Heart left ventricle (tissue), 16 donors: ENCODE data around the gene PPIE. TPM values are rescaled to one million over a fixed set of nuclear protein-coding genes. Genes with fewer than 3 reads are reported as not detected.

Source experiments
- ATAC-seq, 4 donors: fragments of 200-7000 bp; cut with Tn5 transposase; one replicate each; pipeline ENCODE4 v1.9.1; 2020 to 2022; ENCODE audit warnings: moderate library complexity in 4 of 4, mild to moderate bottlenecking in 3 of 4, moderate number of reproducible peaks in 1 of 4
- DNase-seq, 5 donors: peaks; one replicate each; pipeline ENCODE4 v3.0.0-alpha.2; 2020
- H3K27ac ChIP-seq, 12 donors: fragments of 200-600 bp; sonication (generic) in 4 of 12; one replicate each; pipeline versions ENCODE4 v1.5.0 to v1.8.0; 2016 to 2022; ENCODE audit warnings: mild to moderate bottlenecking in 2 of 12
- H3K27me3 ChIP-seq, 9 donors: fragments of 200-600 bp; sonication (generic) in 2 of 9; one replicate each; pipeline versions ENCODE4 v1.5.1 to v1.8.0; 2016 to 2022; ENCODE audit warnings: mild to moderate bottlenecking in 3 of 9
- H3K36me3 ChIP-seq, 9 donors: fragments of 200-600 bp; sonication (generic) in 2 of 9; one replicate each; pipeline versions ENCODE4 v1.5.0 to v1.8.0; 2018 to 2022; ENCODE audit warnings: mild to moderate bottlenecking in 2 of 9
- H3K4me1 ChIP-seq, 12 donors: fragments of 200-600 bp; sonication (generic) in 4 of 12; one replicate each; pipeline versions ENCODE4 v1.5.0 to v1.8.0; 2016 to 2022; ENCODE audit warnings: mild to moderate bottlenecking in 3 of 12
- H3K4me3 ChIP-seq, 12 donors: fragments of 200-600 bp; sonication (generic) in 4 of 12; one replicate each; pipeline versions ENCODE4 v1.5.0 to v1.8.0; 2017 to 2022; ENCODE audit warnings: mild to moderate bottlenecking in 9 of 12, moderate library complexity in 4 of 12
- H3K9me3 ChIP-seq, 12 donors: fragments of 200-600 bp; sonication (generic) in 4 of 12; one replicate each; pipeline versions ENCODE4 v1.5.0 to v1.8.0; 2016 to 2022; ENCODE audit warnings: mild to moderate bottlenecking in 1 of 12
- POLR2A ChIP-seq, 2 donors: fragments of 450-650 bp; IDR thresholded peaks; one replicate each; pipeline ENCODE4 v1.6.1; 2017; ENCODE audit warnings: antibody characterized with exemption in 2 of 2, mild to moderate bottlenecking in 2 of 2, moderate library complexity in 2 of 2
- WGBS, 4 donors: extraction: QIAGEN DNeasy Blood & Tissue Kit in 2 of 4; methylation state at CpG; one replicate each; pipeline versions ENCODE4 v1.1.5 to v1.1.7; 2013 to 2018; 5-methylcytosine and 5-hydroxymethylcytosine counted together
- intact Hi-C, 10 donors: fragments of 100-400 bp; cut with DNase I; formaldehyde crosslinking; loops; one replicate each; pipeline versions ENCODE4 v1.11.1 to v1.14.2; 2022
- polyA plus RNA-seq, 2 donors: library from polyadenylated mRNA; stranded (reverse); fragments of 200-250 nt; gene quantifications; one replicate each; pipeline ENCODE4 v1.2.3, GENCODE V29; 2013
- total RNA-seq, 9 donors: library from RNA; depleted of rRNA in 2 of 9; stranded (reverse); fragments of >200 nt in 2 of 9; fragmentation: NEBNext Ultra II Directional in 3 of 9; extraction: Animal tissue kit (Norgen Biotek cat#: 25700) in 3 of 9; gene quantifications; one replicate each; pipeline versions ENCODE4 v1.1.0 to v1.2.4, GENCODE V29; 2016 to 2023
- TF ChIP-seq, protein P1 (sequence below), 12 donors: fragments of 200-600 bp; sonication (generic) in 4 of 12; IDR thresholded peaks; one replicate each; pipeline versions ENCODE4 v1.5.0 to v1.8.0; 2018 to 2022; ENCODE audit warnings: antibody characterized with exemption in 12 of 12, mild to moderate bottlenecking in 5 of 12
- donor health status: ischemic (EF 13 %, LVEDD 7.1; RV severe dilation, severe dysfunction).
- donor health status: healthy with polysubstance abuse.
- donor health status: DM: no; HTN: yes; CAD: no.
- donor health status: DM: no; HTN: no; CAD: no.
- donor health status: ischemic (EF 25% LVEDD 6.9; RV normal size, moderate dysfunction).
- donor health status: ischemic (EF 25% LVEDD 5.7; RV mildly dilated, moderate dysfunction).
- donor health status: healthy.
- donor health status: DM: yes; HTN: yes; CAD: no.
- donor health status: ischemic (EF 35%, LVEDD 5.7; RV mildly dilated, moderate dysfunction).
- donor health status: nonischemic (EF 11% LVEDD 7.7; RV severe dilation, severe dysfunction).
- donor health status: DM: yes; HTN: yes; CAD: no.
- donor health status: PGD.
- donor health status: ischemic (EF 29% LVEDD 5.4; RV normal size, mild dysfunction).
- donor health status: nonischemic (EF 23%, LVEDD 6.1; RV moderate dilation, normal function).

The PPIE gene
- total and polyA plus RNA-seq, 11 donors = 22.2 to 45.3 (median 28.2) TPM

DNA sequence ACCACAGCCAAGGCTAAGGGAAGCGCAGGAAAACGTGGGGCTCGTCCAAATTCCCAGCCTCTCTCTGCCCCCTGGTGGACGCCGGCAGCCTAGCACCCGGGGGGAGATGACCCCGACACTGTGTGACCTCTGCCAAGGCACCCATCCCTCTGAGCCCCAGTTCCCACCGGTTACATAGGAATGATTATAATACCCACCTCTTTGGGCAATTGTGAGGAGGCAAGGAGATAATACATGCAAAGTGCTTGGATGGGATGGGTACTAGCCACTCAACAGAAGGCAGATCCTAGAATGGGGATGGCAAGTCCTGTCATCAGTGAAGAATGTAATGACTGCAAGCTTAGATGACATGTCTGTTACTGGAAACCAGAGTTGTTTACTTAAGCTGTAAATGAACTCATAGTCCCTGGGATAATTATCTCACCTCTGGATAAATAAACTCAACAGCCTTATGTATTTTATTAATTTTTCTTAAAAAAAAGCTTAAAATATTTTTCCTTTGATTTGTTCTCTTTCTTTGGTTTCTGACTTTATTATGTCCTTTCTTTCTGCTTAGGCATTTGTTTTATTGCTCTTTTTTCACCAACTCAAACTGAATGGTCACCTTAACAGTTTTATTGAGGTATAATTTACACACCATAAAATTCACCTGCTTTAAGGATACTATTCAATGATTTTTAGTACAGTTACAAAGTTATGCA is 61.2 kb downstream of the PPIE start:
- intact Hi-C loops = loop anchor here in 3 of 10 donors (10.0 kb wide), 1 partner anchor 195 kb away; no protein-coding TSS in a partner anchor
- 0 to 3% (median 3%) methylated on average over 6 to 8 of the region's 8 CpGs for WGBS, 4 donors
- H3K9me3 ChIP-seq = peaks cover 0 to 2% (median 0%) of the 10 kb centered on the region in 12 donors
- H3K27me3 ChIP-seq = no peaks in the 10 kb centered on the region
- ATAC-seq (peak; percentile 75 to 93 (median 90)), DNase-seq (peak; percentile 51 to 84 (median 59))
- H3K27ac ChIP-seq = no peak overlapping the region
- H3K4me1 ChIP-seq = peaks cover 0 to 13% (median 0%) of the 10 kb centered on the region in 12 donors
- no peak for TF ChIP-seq POLR2A (IDR thresholded peaks at IDR 0.05)
- TF ChIP-seq, protein P1, sequence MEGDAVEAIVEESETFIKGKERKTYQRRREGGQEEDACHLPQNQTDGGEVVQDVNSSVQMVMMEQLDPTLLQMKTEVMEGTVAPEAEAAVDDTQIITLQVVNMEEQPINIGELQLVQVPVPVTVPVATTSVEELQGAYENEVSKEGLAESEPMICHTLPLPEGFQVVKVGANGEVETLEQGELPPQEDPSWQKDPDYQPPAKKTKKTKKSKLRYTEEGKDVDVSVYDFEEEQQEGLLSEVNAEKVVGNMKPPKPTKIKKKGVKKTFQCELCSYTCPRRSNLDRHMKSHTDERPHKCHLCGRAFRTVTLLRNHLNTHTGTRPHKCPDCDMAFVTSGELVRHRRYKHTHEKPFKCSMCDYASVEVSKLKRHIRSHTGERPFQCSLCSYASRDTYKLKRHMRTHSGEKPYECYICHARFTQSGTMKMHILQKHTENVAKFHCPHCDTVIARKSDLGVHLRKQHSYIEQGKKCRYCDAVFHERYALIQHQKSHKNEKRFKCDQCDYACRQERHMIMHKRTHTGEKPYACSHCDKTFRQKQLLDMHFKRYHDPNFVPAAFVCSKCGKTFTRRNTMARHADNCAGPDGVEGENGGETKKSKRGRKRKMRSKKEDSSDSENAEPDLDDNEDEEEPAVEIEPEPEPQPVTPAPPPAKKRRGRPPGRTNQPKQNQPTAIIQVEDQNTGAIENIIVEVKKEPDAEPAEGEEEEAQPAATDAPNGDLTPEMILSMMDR (IDR thresholded peaks at IDR 0.05) = peak; percentile 59 to 74 (median 66)
- H3K36me3 ChIP-seq = no peaks in the 10 kb centered on the region
- H3K4me3 ChIP-seq = peak overlapping the region in 2 of 12 donors; percentile 15 to 40

DNA sequence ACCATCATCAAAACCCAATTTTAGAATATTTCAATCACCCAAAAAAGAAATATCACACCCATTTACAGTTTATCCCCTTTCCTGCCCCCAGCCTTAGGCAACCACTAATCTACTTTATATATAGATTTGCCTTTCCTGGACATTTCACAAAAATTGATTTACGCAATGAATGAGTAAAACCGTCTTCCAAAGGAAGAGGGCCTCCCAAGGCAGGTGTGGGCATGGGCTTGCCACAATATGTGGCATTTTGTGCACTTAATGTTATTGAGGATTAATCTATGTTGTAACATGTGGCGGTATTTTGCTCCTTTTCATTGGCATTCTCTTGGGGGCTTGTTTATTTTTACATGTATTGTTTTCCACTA is 61.8 kb downstream of the PPIE start:
- DNase-seq (no peak), ATAC-seq (no peak)
- Histone ChIP-seq H3K4me3 (no peak overlapping the region), H3K27ac (no peak overlapping the region), H3K27me3 (no peaks in the 10 kb centered on the region), H3K4me1 (peaks cover 0 to 13% (median 0%) of the 10 kb centered on the region in 12 donors), H3K9me3 (peaks cover 0 to 8% (median 2%) of the 10 kb centered on the region in 12 donors), H3K36me3 (no peaks in the 10 kb centered on the region)
- WGBS, 4 donors = 87 to 90% (median 87%) methylated on average over 3 of the region's 3 CpGs
- intact Hi-C loops = loop anchor here in 1 of 10 donors (10.0 kb wide), 1 partner anchor 196 kb away; no protein-coding TSS in a partner anchor
- no peak for TF ChIP-seq POLR2A (IDR thresholded peaks at IDR 0.05)
- TF ChIP-seq, protein P1 (IDR thresholded peaks at IDR 0.05) = no peak

DNA sequence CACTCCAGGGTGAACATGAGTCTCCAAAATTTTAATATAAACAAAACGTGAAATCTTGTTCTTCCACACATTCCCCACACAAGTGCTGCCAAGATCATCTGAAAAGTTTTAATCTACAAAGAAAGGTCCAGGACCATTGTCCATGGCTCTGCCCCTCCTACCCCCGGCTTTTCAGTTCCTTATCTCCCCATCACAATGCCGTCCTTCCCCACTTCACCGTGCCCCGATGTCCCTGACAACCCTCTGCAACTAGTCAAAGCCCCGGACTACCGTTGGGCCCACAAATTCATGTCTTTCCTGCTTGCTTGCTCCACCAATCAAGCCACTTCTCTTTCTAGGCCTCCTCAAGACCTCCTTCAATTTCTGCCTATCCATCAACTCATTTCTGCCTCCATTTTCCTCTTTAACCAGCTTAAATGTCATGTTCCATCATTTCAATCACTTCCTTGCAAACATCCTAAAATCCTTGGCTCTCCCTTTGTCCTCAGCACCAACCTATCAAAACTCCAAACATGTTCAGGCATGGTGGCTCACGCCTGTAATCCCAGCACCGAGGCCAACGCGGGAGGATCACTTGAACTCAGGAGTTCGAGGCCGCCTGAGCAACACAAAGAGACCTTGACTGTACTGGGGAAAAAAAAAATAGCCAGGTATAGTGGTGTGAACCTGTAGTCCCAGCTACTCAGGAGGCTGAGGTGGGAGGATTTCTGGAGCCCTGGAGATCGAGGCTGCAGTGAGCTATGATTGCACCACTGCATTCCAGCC is 64.0 kb downstream of the PPIE start:
- 82 to 87% (median 84%) methylated on average over 14 of the region's 14 CpGs for WGBS, 4 donors
- no peak for DNase-seq

More for the DNA sequence above, 64.0 kb downstream of the PPIE start:
- H3K4me1 ChIP-seq = peaks cover 0 to 13% (median 0%) of the 10 kb centered on the region in 12 donors
- ATAC-seq = no peak
- no peaks in the 10 kb centered on the region for H3K36me3 ChIP-seq
- H3K9me3 ChIP-seq = peaks cover 0 to 15% (median 6%) of the 10 kb centered on the region in 12 donors
- H3K27ac ChIP-seq = no peak overlapping the region
- TF ChIP-seq, protein P1 (IDR thresholded peaks at IDR 0.05) = no peak
- no peak for TF ChIP-seq POLR2A (IDR thresholded peaks at IDR 0.05)
- no peak overlapping the region for H3K4me3 ChIP-seq
- intact Hi-C loops = loop anchor here in 1 of 10 donors (10.0 kb wide), 1 partner anchor 198 kb away; no protein-coding TSS in a partner anchor
- no peaks in the 10 kb centered on the region for H3K27me3 ChIP-seq
